GM12874 (cell line): Measurements from ENCODE around the gene L3MBTL1.

Source experiments
- CTCF ChIP-seq: IDR thresholded peaks from 2 replicates; pipeline ENCODE4 v1.5.1; 2011; ENCODE audit warnings: low read depth, mild to moderate bottlenecking, control low read depth, low read length, moderate library complexity; ENCODE audit not compliant: insufficient read depth

L3MBTL1 gene

GRCh38 chr20:43533060-43533459, 25.6 kb downstream of the L3MBTL1 start:
- no peak for TF ChIP-seq CTCF

- no peak for TF ChIP-seq CTCF
These were observed 26.5 kb downstream of the L3MBTL1 start for GRCh38 chr20:43534016-43534415.

GRCh38 chr20:43534791-43535350, 27.4 kb downstream of the L3MBTL1 start:
- no peak for TF ChIP-seq CTCF

- TF ChIP-seq CTCF, result no peak
These were observed 28.0 kb downstream of the L3MBTL1 start for GRCh38 chr20:43535370-43536004.

GRCh38 chr20:43536041-43536816, 28.7 kb downstream of the L3MBTL1 start:
- TF ChIP-seq CTCF, result no peak

- no peak for TF ChIP-seq CTCF
These were observed 29.4 kb downstream of the L3MBTL1 start for GRCh38 chr20:43536817-43537440.
